ENCODE measurements around the gene NDUFA13. TPM values are rescaled to one million over a fixed set of nuclear protein-coding genes. Genes with fewer than 3 reads are reported as not detected.
A peak's percentile ranks its signal among the peaks of the same experiment; 100 is the strongest.

NDUFA13 gene
- total RNA-seq, 1 donor from 2014 or later = 94.5 TPM

DNA sequence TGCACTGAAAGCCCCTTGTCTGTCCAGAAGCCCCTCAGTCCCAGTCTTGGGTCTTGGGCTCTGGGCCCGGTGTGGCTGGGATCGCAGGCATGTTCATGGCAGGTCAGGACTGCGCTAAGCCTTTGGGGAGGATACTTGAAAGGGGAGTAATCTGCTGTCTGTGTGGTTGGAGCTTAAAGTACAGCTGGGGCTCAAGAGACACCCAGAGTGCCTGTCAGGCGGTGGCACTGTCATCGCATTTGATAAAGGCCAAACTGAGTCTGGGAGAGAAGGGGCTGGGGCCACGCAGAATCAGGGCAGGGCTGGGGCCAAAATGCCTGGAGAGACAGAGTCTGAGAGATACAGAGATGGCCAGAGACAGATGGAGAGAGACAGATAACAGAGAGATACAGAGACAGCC, 17.8 kb downstream of the NDUFA13 start:
- DNase-seq = no peak

DNA sequence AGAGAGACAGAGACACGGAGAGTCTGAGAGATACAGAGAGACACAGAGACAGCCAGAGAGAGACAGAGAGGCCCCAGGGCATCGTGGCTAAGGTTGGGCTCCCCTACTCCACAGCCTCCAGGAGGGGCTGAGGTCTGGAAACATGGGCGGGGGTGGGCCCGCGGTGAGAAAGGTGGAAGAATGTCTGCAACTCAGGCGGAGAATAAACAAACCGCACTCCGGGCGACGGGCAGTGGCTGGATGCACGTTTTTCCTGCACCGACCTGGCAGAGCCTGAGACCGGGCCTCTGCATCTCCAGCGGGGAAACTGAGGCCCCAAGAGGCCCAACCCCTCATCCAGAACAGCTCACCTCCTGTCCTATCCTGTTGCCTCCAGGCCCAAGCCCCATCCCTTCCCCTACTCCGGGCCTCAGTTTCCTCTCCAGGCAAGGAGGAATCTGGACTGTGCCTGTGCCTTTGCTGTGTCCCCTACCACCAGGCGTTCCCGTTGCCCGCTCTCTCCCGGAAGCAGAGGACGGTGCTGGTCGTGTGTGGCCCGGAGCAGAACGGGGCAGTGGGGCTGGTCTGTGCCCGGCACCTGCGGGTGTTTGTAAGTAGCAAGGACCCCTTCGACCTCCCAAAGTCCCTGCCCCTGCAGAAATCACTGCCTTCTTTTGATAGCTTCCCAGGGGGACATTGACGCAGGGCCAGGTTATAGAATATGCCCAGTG, 18.7 kb downstream of the NDUFA13 start:
- no peak for DNase-seq

DNA sequence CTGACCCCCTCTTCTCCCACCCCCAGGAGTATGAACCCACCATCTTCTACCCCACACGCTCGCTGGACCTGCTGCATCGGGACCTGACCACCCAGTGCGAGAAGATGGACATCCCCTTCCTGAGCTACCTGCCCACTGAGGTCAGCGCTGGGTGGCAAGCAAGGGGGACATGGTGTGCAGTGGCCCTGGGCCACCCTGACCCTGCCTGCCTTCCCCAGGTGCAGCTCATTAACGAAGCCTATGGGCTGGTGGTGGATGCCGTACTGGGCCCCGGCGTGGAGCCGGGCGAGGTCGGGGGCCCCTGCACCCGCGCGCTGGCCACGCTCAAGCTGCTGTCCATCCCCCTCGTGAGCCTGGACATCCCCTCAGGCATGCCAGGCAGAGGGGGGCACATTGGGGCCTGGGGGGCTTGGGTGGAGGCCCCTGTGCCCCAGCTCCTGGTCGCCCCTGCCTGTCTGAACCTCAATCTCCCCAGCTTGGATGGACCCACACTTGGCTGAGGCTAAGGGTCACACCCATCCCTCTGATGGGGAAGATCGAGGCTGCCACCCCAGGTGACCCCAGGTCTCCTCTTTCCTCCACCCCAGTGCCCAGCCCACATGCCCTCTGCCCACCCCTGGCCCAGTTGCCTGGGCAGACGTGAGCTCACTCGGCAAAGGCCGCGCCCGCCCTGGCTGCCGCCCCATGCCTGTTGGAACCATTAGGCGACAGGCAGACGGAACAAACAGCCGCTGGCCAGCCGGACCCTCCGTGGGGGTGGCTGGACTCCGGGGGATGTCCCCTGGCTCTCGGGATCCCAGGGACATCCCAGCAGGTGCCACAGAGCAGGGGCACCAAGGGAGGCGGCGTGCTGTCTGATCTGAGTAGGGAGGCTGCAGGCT, 19.5 kb downstream of the NDUFA13 start:
- no peak for DNase-seq

DNA sequence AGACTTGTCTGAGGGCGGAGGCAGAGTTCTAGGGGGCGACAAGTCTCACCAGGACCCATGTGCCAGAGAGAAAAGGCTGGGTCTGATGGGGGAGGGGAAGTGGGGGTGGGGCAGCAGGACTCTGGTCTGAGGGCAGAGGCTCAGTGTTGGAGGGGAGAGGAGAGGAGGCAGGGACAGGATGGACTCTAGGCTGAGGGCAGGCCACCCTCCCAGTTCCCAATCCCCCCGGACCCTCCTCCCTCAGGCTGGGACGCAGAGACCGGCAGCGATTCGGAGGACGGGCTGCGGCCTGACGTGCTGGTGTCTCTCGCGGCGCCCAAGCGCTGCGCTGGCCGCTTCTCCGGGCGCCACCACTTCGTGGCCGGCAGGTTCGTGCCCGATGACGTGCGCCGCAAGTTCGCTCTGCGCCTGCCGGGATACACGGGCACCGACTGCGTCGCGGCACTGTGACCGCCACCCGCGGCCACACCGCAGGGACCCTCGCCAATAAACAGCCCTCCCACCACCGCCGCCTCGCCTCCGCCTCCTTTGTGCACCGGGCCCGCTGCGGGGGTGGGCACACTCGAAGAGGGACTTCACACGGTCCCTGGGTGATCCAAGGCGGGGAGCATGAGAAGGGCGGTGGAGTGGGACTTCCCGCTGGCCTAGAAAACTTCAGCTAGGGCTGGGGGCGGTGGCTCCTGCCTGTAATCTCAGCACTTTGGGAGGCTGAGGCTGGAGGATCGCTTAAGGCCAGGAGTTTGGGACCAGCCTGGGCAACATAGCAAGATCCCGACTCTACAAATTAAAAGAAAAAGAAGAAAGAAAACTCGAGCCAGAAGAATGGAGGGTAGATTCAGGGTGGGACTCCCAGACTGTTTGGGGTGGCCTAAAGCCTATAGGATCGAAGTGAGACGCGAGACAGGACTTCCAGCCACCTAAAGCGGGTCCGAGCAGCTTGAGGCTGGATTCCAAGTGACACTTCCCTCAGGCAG, 21.3 kb downstream of the NDUFA13 start:
- no peak for DNase-seq

DNA sequence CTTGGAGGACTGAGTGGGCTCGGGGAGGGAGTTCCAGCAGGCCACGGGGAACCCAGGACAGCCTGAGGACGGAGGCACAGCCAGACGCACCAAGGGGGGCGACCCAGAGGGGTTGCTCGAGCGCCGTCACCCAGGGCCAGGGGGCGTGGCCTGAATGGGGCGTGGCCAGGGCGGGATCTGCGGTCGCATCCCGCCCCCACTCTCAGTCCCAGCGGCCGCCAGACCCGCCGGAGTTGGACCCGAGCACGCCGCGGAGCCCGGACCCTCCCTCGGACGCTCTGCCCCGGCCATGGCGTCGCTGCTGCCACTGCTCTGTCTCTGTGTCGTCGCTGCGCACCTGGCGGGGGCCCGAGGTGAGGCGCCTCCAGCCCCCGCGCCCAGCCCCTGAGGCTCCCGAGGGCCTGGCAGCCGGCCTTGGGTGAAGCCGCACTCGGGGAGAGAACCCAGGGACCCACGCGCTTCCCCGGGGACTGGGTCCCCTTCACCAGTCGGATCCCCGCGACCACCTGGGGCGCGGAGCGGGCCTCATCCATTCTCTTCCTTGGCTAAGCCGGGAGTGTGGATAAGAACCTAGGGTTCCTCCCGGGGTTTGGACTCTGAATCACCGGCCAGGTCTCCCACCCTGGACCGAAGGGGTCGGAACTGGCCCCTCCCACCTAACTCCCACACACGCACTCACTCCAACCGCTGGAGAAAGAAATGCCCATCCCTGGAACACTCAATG, 22.2 kb downstream of the NDUFA13 start, which contains the start of gene CILP2:
CILP2 (plus strand) TSS at position 205 of the 724 bp plus-strand sequence; CDS start at position 290, 85 bp downstream.
- peak; percentile 51 for DNase-seq

DNA sequence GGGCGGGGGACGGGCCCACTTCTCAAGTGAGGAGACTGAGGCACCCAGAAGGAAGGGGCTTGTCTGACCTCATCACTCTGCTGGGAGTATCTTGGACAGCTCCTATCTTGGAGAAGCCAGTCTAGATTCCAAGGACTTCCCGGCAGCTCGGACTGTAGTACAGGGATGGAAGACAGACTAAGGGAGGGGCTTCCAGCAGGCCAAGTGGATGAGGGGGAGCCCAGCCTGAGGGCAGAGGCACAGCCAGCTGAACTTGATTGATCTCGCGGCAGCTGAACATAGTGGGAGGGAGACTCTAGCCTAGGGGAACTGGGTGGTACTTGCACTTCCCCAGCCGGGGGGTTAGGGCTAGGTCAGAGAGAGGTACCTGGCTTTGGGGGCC, 22.8 kb downstream of the NDUFA13 start:
- DNase-seq = no peak

DNA sequence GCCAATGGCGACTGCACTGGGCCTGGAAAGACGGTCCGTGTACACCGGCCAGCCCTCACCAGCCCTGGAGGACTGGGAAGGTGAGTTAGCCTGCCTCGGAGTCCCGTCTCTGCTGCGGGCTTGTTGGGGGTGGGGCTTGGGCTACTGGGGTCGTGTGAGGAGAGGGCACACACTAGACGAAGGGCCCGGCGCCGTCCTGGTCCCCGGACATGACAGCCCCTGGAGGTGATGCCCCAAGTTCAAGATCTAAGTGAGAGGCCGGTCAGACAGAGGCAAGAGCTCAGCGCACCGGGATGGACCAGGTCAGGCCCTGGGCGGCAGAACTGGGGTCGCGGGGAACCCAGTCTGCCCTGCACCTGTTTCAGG, 23.7 kb downstream of the NDUFA13 start:
- no peak for DNase-seq

DNA sequence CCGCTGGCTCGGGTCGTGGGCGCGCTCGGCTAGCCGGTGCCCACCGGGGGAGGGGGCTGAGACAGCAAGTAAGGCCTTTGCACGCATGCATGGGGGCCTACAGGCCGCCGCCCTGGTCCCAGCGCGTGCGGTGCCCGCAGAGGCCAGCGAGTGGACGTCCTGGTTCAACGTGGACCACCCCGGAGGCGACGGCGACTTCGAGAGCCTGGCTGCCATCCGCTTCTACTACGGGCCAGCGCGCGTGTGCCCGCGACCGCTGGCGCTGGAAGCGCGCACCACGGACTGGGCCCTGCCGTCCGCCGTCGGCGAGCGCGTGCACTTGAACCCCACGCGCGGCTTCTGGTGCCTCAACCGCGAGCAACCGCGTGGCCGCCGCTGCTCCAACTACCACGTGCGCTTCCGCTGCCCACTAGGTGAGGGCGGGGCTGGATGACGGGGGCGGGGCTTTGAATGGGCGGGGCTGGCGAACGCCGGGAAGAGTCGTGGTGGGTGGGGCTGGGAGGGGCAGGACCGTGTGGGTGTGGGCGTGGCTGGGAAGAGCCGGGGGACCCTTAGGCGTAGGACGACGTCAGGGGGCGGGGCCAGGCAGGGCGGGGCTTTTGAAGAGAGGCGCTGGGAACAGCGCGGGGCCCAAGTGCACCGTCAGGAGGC, 24.2 kb downstream of the NDUFA13 start:
- DNase-seq = peak; percentile 87

DNA sequence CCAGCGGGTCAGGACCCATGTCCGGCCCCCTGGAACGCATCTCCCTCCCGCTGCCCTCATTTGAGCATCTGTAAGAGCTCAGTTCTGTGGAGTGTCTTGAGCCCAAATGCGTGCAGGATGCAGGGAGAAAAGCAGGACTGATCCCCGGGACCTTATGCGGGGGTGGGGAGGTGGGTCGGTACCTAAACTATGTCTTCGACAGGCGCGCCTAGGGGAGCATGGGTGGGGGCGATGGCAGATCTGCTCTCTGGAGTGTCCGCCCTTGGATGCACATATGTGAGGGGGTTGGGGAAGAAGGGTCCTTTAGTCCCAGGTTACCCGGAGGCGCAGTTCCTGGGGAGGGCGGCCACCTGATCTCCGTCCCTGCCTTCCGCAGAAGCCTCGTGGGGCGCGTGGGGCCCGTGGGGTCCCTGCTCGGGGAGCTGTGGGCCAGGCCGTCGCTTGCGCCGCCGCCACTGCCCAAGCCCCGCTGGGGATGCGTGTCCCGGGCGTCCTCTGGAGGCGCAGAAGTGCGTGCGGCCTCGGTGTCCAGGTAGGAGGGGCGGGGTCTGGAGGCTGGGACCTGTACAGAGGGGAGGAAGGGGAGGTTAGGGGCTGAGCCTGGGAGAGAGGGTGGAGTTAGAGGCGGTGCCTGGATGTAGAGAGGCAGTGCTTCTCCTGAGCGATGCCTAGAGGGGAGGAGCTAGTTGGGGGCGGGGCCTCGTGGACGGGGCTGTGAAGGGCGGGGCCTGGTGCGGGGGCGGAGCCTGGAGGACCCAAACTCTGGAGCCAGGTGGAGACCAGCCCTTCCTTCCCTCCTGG, 24.9 kb downstream of the NDUFA13 start:
- DNase-seq = peak; percentile 53

DNA sequence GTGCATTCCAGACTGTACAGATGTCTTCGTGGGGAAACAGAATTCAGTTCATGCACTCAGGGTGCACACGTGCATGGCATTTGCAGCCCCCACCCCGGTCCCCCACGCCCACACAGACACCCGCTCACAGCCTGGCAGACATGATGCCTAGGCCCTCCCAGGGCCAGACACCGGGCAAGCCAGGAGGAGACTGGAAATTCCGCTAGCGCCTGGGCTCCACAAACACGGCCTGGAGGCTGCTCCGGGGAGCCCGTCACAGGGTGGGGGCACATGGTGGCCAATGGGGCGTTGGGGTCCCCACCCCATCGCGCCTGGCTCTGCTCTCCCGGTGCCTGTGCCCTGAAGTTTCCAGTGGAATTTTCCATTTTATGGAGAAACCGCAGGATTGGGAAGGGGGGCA, 25.6 kb downstream of the NDUFA13 start:
- DNase-seq = no peak

DNA sequence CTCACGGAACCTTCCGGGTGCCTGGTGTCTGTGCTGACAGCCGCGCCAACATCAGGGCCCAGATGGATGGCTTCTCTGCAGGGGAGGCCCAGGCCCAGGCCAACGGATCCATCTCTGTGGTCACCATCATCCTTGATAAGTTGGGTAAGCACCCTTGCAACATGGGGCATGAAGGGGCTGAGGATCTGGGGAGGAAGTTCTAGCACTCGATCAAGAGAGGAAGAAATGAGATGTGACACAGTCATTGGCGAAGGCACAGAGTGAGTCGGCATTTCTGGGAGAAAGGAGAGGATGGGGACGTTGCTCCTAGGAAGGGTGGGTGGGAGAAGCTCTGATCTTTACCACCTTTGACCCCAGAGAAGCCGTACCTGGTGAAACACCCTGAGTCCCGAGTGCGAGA, 26.5 kb downstream of the NDUFA13 start:
- DNase-seq = no peak

DNA sequence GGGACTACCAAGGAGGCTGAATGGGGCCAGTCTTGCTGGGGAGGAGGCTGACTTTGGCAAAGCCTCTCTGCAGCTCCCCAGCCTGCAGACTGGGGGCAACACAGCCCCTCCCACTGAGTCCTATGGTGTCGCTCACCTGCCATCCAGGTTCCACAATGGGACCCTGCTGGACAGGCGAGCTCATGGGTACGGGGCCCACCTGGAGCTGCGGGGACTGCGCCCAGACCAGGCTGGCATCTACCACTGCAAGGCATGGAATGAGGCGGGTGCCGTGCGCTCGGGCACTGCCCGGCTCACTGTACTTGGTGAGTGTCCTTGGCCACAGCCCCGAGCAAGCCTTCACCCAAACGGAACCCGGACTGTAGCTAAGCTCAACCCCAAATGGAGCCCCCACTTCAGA, 27.1 kb downstream of the NDUFA13 start:
- DNase-seq = no peak

DNA sequence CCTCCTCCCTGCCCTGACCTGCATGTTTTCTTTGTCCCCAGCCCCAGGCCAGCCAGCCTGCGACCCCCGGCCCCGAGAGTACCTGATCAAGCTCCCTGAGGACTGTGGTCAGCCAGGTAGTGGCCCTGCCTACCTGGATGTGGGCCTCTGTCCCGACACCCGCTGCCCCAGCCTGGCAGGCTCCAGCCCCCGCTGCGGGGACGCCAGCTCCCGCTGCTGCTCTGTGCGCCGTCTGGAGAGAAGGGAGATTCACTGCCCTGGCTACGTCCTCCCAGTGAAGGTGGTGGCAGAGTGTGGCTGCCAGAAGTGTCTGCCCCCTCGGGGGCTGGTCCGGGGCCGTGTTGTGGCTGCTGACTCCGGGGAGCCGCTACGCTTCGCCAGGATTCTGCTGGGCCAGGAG, 27.6 kb downstream of the NDUFA13 start:
- DNase-seq = no peak

DNA sequence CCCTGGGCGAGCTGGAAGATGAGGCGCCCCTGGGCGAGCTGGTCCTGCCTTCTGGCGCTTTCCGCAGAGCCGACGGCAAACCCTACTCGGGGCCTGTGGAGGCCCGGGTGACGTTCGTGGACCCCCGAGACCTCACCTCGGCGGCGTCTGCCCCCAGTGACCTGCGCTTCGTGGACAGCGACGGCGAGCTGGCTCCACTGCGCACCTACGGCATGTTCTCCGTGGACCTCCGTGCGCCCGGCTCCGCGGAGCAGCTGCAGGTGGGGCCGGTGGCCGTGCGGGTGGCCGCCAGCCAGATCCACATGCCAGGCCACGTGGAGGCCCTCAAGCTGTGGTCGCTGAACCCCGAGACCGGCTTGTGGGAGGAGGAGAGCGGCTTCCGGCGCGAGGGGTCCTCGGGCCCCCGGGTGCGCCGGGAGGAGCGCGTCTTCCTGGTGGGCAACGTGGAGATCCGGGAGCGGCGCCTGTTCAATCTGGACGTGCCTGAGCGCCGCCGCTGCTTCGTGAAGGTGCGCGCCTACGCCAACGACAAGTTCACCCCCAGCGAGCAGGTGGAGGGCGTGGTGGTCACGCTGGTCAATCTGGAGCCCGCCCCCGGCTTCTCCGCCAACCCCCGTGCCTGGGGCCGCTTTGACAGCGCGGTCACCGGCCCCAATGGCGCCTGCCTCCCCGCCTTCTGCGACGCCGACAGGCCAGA, 28.4 kb downstream of the NDUFA13 start:
- no peak for DNase-seq

DNA sequence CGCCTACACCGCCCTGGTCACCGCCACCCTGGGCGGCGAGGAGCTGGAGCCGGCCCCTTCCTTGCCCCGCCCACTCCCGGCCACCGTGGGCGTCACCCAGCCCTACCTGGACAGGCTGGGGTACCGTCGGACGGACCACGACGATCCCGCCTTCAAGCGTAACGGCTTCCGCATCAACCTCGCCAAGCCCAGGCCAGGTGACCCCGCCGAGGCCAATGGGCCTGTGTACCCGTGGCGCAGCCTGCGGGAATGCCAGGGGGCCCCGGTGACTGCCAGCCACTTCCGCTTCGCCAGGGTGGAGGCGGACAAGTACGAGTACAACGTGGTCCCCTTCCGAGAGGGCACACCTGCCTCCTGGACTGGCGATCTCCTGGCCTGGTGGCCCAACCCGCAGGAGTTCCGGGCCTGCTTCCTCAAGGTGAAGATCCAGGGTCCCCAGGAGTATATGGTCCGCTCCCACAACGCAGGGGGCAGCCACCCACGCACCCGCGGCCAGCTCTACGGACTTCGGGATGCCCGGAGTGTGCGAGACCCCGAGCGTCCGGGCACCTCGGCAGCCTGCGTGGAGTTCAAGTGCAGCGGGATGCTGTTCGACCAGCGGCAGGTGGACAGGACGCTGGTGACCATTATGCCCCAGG, 29.0 kb downstream of the NDUFA13 start:
- DNase-seq = no peak

DNA sequence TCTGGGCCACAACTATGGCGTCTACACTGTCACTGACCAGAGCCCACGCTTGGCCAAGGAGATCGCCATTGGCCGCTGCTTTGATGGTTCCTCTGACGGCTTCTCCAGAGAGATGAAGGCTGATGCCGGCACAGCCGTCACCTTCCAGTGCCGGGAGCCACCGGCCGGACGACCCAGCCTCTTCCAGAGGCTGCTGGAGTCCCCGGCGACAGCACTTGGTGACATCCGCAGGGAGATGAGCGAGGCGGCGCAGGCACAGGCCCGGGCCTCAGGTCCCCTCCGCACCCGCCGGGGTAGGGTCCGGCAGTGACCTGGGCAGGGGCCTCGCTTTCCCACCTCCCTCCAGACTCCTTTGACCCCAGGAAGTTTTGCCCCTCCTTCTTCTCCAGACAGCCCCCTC, 29.7 kb downstream of the NDUFA13 start:
- DNase-seq = no peak

DNA sequence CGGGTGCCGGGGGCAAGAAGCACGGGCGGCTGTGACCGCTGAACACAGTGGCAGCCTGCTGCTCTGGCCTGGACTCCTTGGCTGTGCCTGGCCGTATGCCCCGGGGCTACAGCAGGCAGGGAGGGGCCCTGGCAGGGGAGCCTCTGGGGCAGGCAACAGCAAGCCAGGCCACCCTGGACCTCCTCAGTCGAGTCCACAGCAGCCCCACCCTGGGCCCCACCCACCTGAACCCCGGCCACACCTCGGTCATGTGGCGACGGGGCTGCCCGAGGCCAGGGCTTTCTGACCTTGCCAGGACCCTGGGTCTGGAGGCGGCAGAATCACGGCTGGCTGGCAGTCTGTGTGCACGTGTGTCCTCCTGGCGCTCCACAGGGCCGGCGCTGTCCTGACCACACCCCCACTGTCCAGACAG, 30.7 kb downstream of the NDUFA13 start:
- no peak for DNase-seq

DNA sequence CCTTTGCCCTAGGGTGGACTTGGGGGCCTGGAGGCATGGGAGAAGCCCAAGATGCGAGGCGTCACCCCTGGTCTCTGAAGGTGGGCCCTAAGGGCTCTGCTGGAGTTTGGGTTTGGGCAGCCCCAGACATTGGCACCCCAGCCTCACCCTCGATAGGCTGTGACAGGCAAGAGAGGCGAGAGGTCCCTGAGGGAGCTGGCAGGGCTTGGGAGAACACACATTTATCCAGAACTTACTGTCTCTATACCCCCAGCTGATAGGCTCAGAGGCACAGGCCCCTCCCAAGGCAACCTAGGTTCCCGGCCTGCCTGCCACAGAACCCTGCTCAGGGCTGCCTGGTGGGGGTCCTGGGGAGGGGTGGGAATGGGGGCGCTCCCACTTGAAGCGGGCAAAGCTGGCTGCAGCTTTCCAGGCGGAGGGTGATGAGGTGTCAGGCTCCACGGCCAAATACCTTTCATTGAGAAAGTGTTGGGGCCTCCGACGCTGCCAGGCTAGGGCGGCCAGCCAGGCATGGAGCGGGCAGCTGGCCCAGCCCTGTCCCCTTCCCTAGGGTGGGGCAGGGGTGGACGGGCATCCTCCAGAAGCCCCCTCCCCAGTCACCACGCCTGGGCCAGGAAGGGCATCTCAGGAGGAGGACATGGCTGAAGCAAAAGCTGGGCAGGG, 31.8 kb downstream of the NDUFA13 start:
- no peak for DNase-seq

All from tongue (tissue), 2 donors.